Osteoblast (primary cell): ENCODE results near the gene COQ3. TPM values are rescaled to one million over a fixed set of nuclear protein-coding genes. Genes with fewer than 3 reads are reported as not detected.

Experiments
- DNase-seq: peaks from one replicate; pipeline ENCODE4 v3.0.0; 2011; ENCODE audit warnings: low spot score, mixed read lengths; ENCODE audit not compliant: insufficient read length; ENCODE audit errors: missing footprints
- H2AFZ ChIP-seq: 2 replicates; pipeline ENCODE4 v1.6.0; 2011; ENCODE audit warnings: mild to moderate bottlenecking, low read length
- H3K27ac ChIP-seq: 2 replicates; pipeline ENCODE4 v1.5.1; 2011; ENCODE audit warnings: mild to moderate bottlenecking, low read depth, low read length, moderate library complexity
- H3K27me3 ChIP-seq: 2 replicates; pipeline ENCODE4 v1.6.0; 2012; ENCODE audit warnings: mild to moderate bottlenecking, control low read depth, inconsistent platforms, low read length, moderate library complexity; ENCODE audit not compliant: insufficient read depth
- H3K36me3 ChIP-seq: 2 replicates; pipeline ENCODE4 v1.5.1; 2011; ENCODE audit warnings: mild to moderate bottlenecking, low read length, control low read depth, moderate library complexity; ENCODE audit not compliant: insufficient read depth
- H3K4me1 ChIP-seq: 2 replicates; pipeline ENCODE4 v1.5.1; 2011; ENCODE audit warnings: mild to moderate bottlenecking, low read length, control low read depth, moderate library complexity; ENCODE audit not compliant: insufficient read depth
- H3K4me2 ChIP-seq: 2 replicates; pipeline ENCODE4 v1.6.0; 2011; ENCODE audit warnings: mild to moderate bottlenecking, low read length; ENCODE audit not compliant: insufficient read depth
- H3K4me3 ChIP-seq: fragments of 200-600 bp; sonication (generic); 3 replicates; pipeline ENCODE4 v1.5.1; 2012; ENCODE audit warnings: mild to moderate bottlenecking, low read length, inconsistent platforms; ENCODE audit not compliant: insufficient read depth
- H3K79me2 ChIP-seq: 2 replicates; pipeline ENCODE4 v1.6.0; 2012; ENCODE audit warnings: mild to moderate bottlenecking, low read length, control low read depth, inconsistent platforms; ENCODE audit not compliant: insufficient read depth
- H3K9me3 ChIP-seq: 2 replicates; pipeline ENCODE4 v1.5.1; 2011; ENCODE audit warnings: low read depth, low read length, control low read depth
- H4K20me1 ChIP-seq: 2 replicates; pipeline ENCODE4 v1.6.0; 2012; ENCODE audit warnings: mild to moderate bottlenecking, low read length, control low read depth; ENCODE audit not compliant: insufficient read depth
- CTCF ChIP-seq: IDR thresholded peaks from 2 replicates; pipeline ENCODE4 v1.5.1; 2011; ENCODE audit warnings: mild to moderate bottlenecking, low read depth, low read length, moderate library complexity; ENCODE audit errors: extremely low read depth
- total RNA-seq: library from RNA; depleted of rRNA; stranded (reverse); fragments of >200 nt; gene quantifications from 2 replicates; pipeline ENCODE4 v1.2.3, GENCODE V29; 2012

The COQ3 gene
- total RNA-seq, 1 donor, result 2.5 TPM

GRCh38 chr6:99409672-99410071 is 15.7 kb upstream of the COQ3 start:
- Histone ChIP-seq H3K79me2 (peaks cover 48% of the 10 kb centered on the region), H3K9me3 (no peaks in the 10 kb centered on the region), H3K36me3 (peaks cover 59% of the 10 kb centered on the region), H3K4me1 (no peaks in the 10 kb centered on the region), H3K4me3 (no peak overlapping the region), H3K4me2 (no peak overlapping the region), H2AFZ (no peak overlapping the region), H4K20me1 (peaks cover 13% of the 10 kb centered on the region), H3K27ac (no peak overlapping the region), H3K27me3 (no peaks in the 10 kb centered on the region)
- TF ChIP-seq CTCF, result no peak
- DNase-seq, result no peak

- Histone ChIP-seq H3K36me3 (peaks cover 79% of the 10 kb centered on the region), H3K4me3 (no peak overlapping the region), H3K4me2 (no peak overlapping the region), H2AFZ (no peak overlapping the region), H3K27ac (no peak overlapping the region), H3K4me1 (no peaks in the 10 kb centered on the region), H3K9me3 (no peaks in the 10 kb centered on the region), H4K20me1 (peaks cover 7% of the 10 kb centered on the region), H3K27me3 (no peaks in the 10 kb centered on the region), H3K79me2 (peaks cover 22% of the 10 kb centered on the region)
- no peak for DNase-seq
- TF ChIP-seq CTCF, result no peak
These were observed 13.1 kb upstream of the COQ3 start for GRCh38 chr6:99407076-99407475.

- H3K79me2 ChIP-seq, result no peaks in the 10 kb centered on the region
- TF ChIP-seq CTCF, result no peak
- H3K27me3 ChIP-seq, result no peaks in the 10 kb centered on the region
- H3K36me3 ChIP-seq, result peaks cover 90% of the 10 kb centered on the region
- DNase-seq, result no peak
- no peaks in the 10 kb centered on the region for H3K4me1 ChIP-seq
- H2AFZ ChIP-seq, result no peak overlapping the region
- H3K4me3 ChIP-seq, result no peak overlapping the region
- H3K4me2 ChIP-seq, result no peak overlapping the region
- H3K9me3 ChIP-seq, result no peaks in the 10 kb centered on the region
- H4K20me1 ChIP-seq, result no peaks in the 10 kb centered on the region
- H3K27ac ChIP-seq, result no peak overlapping the region
These were observed 8.5 kb upstream of the COQ3 start for GRCh38 chr6:99402448-99402847.

- H3K79me2 ChIP-seq, result no peaks in the 10 kb centered on the region
- H3K36me3 ChIP-seq, result peaks cover 39% of the 10 kb centered on the region
- H3K4me3 ChIP-seq, result no peak overlapping the region
- no peaks in the 10 kb centered on the region for H3K27me3 ChIP-seq
- no peak overlapping the region for H3K27ac ChIP-seq
- H2AFZ ChIP-seq, result no peak overlapping the region
- TF ChIP-seq CTCF, result no peak
- no peaks in the 10 kb centered on the region for H4K20me1 ChIP-seq
- no peaks in the 10 kb centered on the region for H3K9me3 ChIP-seq
- peaks cover 7% of the 10 kb centered on the region for H3K4me1 ChIP-seq
- H3K4me2 ChIP-seq, result no peak overlapping the region
- DNase-seq, result no peak
These were observed 3.3 kb upstream of the COQ3 start for GRCh38 chr6:99397287-99397686.
